HG02938 (cell line): Measurements from ENCODE around the gene MYO1D.
"Not testable (repeated sequence)": the region's sequence is repeated elsewhere in the genome, so short reads cannot be mapped to it uniquely, and the experiment has no call there.

Source experiments
- ATAC-seq: cut with Tn5 transposase; IDR thresholded peaks from one replicate; pipeline ENCODE4 v1.9.1; 2021; ENCODE audit warnings: mild to moderate bottlenecking, moderate library complexity; ENCODE audit not compliant: unreplicated experiment

The MYO1D gene

DNA sequence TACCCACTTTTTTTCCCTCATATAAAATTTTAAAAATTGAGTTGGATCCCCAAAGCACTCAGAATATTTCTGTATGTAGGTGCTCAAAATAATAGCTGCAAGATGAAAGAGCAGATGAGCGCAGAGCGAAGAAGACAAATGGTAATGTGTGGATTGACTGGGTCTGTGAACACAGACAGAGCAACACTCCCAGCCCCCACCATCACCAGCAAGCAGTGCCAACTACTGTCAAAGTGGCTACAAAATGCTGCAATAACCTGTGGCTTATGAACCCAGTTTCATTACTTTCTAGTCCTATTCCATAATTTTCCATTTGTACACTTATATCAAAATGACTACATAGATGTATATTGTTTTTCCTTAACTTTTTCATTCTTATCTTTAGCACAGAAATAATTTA is 137.2 kb downstream of the MYO1D start:
- ATAC-seq, result no peak

GRCh38 chr17:32739151-32739550 is 137.8 kb downstream of the MYO1D start:
- not testable (repeated sequence) for ATAC-seq

- no peak for ATAC-seq
These were observed 143.5 kb downstream of the MYO1D start for GRCh38 chr17:32733401-32733800.

DNA sequence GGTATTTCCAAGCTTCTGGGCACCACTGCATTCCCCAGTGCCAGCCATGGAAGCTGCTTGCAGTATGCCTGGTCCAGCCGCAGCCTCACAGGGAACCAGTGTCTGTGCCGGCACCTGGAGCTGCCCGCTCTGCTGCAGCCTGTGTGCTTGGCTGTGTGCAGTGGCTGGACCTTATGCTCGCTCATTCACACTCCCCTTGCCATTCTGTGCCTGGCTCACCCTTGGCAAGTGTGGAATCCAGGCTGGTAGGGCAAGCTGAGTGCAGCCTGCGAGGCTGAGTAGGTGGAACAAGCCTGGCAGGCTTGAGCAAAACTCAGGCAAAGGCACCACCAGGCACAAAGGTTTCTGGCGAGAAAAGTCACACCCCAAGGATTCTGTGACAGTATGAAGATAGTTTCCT is 144.0 kb downstream of the MYO1D start:
- no peak for ATAC-seq

DNA sequence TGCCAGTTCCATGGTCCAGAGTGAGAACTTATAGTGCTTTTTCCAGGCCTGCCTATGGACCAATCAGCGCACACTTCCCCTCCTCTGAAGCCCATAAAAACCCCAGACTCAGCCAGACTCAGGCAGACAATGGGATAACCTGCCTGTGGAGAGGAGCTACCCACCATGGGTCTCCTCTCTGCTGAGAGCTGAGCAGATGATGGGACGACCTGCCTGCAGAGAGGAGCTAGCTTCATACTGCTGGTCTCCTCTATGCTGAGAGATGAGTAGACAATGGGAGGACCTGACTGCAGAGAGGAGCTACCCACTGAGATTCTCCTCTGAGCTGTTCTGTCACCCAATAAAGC is 144.7 kb downstream of the MYO1D start:
- no peak for ATAC-seq

DNA sequence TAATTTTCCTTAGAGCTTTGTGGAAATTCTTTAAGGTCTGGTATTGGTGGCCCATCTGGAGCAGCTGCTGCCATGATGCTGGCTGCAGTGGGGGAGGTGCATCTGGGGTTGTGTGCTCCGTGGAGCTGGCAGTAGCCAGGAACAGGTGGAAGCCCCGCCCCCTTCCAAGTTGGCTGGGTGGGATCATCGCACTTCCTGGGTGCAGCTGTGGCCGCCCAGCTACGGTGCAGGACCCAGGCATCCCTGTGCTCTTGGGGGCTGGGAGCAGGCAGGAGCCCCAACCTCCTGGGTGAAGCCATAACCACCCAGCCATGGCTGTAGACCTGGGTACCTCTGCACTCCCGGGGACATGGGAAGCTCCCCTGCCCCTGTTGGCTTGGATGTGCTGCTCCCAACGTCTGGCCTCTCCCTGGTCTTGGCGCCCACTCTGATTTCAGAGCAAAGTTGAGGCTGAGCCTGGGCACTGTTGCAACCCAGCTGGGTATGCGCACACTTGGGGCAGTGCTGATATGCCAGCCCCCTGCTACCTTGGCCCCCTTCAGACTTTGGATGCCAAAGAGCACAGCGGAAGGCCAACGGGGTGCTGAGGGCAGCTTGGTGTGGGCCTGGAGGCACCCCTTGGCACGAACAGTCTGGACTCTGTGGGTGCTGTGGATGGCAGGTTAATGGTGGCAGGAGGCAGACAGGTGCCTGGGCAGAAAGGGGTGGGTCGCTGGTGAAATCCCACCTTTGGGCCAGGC is 145.2 kb downstream of the MYO1D start:
- ATAC-seq, result no peak

- ATAC-seq, result no peak
These were observed 149.2 kb downstream of the MYO1D start for GRCh38 chr17:32727681-32728080.

GRCh38 chr17:32725697-32726096 is 151.2 kb downstream of the MYO1D start:
- ATAC-seq, result no peak

DNA sequence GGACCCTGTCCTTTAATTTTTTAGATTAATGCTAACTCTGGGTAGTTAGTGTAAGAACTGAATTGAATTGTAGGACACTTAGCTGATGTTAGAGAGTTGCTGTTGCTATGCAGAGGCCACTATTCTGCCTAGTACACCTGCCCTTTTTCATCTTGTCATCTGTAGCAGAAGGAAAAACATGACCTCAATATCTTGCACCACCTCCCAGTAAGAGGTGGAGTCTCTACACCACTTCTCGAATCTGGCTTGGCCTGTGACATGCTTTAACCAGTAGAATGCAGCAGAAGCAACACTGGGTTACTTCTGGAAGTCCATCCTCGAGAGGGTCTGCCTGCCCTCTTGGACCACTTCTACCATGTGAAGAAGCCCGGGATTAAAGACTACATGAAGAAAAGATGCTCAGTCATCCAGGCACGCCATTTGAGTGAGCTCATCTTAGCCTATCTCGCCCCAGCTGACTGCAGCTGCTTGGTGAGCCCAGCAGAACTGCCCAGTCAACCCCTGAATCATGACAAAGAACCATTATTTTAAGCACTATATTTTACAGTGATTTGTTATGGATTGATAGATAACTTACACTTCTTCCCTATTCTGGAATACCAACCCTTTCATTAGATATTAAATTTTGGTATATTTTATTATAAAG is 153.5 kb downstream of the MYO1D start:
- no peak for ATAC-seq

DNA sequence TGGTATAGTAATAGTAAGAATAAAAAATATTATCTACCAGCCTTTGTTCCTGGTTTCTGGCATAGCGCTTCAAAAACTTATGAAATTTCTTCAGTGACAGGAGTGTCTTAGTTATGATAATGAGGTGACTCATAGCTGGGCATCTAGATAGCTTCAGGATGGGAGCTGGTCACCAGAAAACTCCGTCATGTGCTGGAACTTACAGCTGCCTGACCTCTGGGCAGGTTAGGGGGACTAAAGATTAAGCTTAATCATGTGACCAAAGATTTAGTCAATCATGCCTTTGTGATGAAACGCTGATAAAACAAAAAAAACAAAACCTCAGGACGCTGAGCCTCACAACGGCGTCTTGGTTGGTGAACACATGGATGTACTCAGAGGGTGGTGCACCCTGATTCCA is 154.2 kb downstream of the MYO1D start:
- no peak for ATAC-seq

DNA sequence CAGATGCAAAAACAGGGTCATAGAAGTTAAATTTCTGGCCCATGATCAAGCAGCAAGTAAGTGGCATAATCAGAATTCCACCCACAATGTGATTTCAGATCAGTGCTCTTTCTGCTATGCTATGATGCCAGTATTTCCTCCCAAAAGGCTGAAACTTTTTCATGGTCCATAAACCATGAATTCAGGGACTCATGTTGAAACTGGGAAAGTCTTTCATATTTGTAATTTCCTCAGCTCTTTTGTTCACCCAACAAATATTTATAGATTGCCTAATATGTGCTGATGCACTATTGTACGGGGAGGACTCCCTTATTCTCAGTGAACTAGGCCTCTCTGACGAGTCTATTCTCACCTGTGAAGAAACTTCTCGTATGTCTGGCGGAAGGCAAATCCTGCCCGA is 156.3 kb downstream of the MYO1D start:
- no peak for ATAC-seq

GRCh38 chr17:32719689-32720088 is 157.2 kb downstream of the MYO1D start:
- ATAC-seq, result no peak

DNA sequence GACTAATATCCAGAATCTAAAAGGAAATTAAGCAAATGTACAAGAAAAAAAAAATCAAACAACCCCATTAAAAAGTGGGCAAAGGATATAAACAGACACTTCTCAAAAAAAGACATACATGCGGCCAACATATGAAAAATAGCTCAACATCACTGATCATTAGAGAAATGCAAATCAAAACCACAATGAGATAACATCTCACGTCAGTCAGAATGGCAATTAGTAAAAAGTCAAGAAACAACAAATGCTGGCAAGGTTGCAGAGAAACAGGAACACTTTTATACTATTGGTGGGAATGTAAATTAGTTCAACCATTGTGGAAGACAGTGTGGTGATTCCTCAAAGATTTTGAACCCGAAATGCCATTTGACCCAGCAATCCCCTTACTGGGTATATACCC is 162.0 kb downstream of the MYO1D start:
- not testable (repeated sequence) for ATAC-seq

DNA sequence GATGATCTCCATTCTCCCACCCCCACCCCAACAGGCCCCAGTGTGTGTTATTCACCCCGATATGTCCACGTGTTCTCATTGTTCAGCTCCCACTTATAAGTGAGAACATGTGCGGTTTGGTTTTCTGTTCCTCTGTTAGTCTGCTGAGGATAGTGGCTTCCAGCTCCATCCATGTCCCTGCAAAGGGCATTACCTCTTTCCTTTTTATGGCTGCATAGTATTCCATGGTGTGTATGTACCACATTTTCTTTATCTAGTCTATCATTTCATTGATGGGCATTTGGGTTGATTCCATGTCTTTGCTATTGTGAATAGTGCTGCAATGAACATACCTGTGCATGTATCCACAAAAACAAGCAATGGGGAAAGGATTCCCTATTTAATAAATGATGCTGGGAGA is 162.7 kb downstream of the MYO1D start:
- not testable (repeated sequence) for ATAC-seq

DNA sequence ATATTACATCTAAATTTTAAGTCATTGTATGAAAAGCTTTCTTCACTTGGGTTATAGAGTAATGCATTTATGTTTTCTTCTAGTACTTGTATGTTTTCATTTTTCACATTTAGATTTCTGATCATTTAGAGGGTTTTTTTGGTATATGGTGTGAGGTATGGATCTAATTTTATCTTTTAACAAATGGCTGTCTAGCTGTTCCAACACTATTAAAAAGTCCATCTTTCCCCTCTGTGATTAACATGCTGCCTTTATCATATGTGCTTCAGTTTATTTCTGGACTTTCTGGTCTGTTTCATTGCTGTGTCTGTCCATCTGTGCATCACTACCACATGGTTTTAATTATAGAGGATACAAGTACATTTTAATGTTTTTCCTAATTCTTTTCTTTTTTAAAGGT is 163.8 kb downstream of the MYO1D start:
- no peak for ATAC-seq

GRCh38 chr17:32709562-32709961 is 167.4 kb downstream of the MYO1D start:
- ATAC-seq, result no peak

- ATAC-seq, result no peak
These were observed 175.1 kb downstream of the MYO1D start for GRCh38 chr17:32701871-32702270.

GRCh38 chr17:32699247-32699646 is 177.7 kb downstream of the MYO1D start:
- ATAC-seq, result no peak

- no peak for ATAC-seq
These were observed 178.9 kb downstream of the MYO1D start for GRCh38 chr17:32697728-32698625.

- ATAC-seq, result no peak
These were observed 180.5 kb downstream of the MYO1D start for GRCh38 chr17:32696426-32696825.

DNA sequence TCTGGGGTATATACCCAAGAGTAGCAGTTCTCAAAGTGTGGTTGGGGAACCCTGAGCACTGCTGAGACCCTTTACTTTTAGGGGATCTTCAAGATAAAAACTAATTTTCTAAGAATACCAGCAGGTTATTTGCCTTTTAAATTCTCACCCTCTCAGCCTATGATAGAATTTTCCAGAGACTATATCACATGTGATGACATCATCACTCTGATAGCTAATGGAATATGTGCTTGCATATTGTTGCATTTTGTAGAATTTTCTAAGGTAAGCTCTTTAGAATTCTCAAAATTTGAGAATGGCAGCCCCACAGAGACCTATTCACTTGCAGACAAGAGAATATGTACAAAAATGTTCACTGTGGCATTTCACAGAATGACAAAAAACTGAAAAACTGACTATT is 181.1 kb downstream of the MYO1D start:
- ATAC-seq, result no peak
